Measurements from ENCODE around the gene NRCAM. TPM values are rescaled to one million over a fixed set of nuclear protein-coding genes. Genes with fewer than 3 reads are reported as not detected.

NRCAM gene
- total RNA-seq, 1 donor from 2014 or later: 0.14 TPM

GRCh38 chr7:108434010-108434409 lies 22.2 kb downstream of the NRCAM start:
- no peak for TF ChIP-seq CTCF (IDR thresholded peaks at IDR 0.05; ENCODE audit: borderline replicate concordance)
- Histone ChIP-seq H3K36me3 (no peaks in the 10 kb centered on the region), H3K27me3 (ENCODE audit: low read depth) (peaks cover 15% of the 10 kb centered on the region), H3K27ac (replicated peaks) (no peak overlapping the region), H3K4me1 (no peaks in the 10 kb centered on the region), H3K4me3 (no peak overlapping the region), H3K9me3 (replicated peaks) (no peaks in the 10 kb centered on the region)
- no peak for DNase-seq
- intact Hi-C loops (cut with micrococcal nuclease): no loop called here

- Histone ChIP-seq H3K9me3 (replicated peaks) (no peaks in the 10 kb centered on the region), H3K27me3 (ENCODE audit: low read depth) (peaks cover 26% of the 10 kb centered on the region), H3K27ac (replicated peaks) (no peak overlapping the region), H3K36me3 (no peaks in the 10 kb centered on the region), H3K4me3 (no peak overlapping the region), H3K4me1 (no peaks in the 10 kb centered on the region)
- DNase-seq: no peak
- intact Hi-C loops (cut with micrococcal nuclease): no loop called here
- no peak for TF ChIP-seq CTCF (IDR thresholded peaks at IDR 0.05; ENCODE audit: borderline replicate concordance)
These were observed 25.1 kb downstream of the NRCAM start for GRCh38 chr7:108431099-108431498.

GRCh38 chr7:108430664-108431063 lies 25.6 kb downstream of the NRCAM start:
- peaks cover 27% of the 10 kb centered on the region for H3K27me3 ChIP-seq (ENCODE audit: low read depth)
- TF ChIP-seq CTCF (IDR thresholded peaks at IDR 0.05; ENCODE audit: borderline replicate concordance): no peak

GRCh38 chr7:108427766-108428165 lies 28.5 kb downstream of the NRCAM start:
- Histone ChIP-seq H3K4me1 (no peaks in the 10 kb centered on the region), H3K27me3 (ENCODE audit: low read depth) (peaks cover 32% of the 10 kb centered on the region), H3K36me3 (no peaks in the 10 kb centered on the region), H3K27ac (replicated peaks) (no peak overlapping the region), H3K9me3 (replicated peaks) (no peaks in the 10 kb centered on the region), H3K4me3 (no peak overlapping the region)
- TF ChIP-seq CTCF (IDR thresholded peaks at IDR 0.05; ENCODE audit: borderline replicate concordance): no peak
- DNase-seq: no peak
- intact Hi-C loops (cut with micrococcal nuclease): no loop called here

More at GRCh38 chr7:108430664-108431063, 25.6 kb downstream of the NRCAM start:
- Histone ChIP-seq H3K27ac (replicated peaks) (no peak overlapping the region), H3K4me3 (no peak overlapping the region), H3K4me1 (no peaks in the 10 kb centered on the region), H3K36me3 (no peaks in the 10 kb centered on the region), H3K9me3 (replicated peaks) (no peaks in the 10 kb centered on the region)
- no peak for DNase-seq
- intact Hi-C loops (cut with micrococcal nuclease): no loop called here

- Histone ChIP-seq H3K27ac (replicated peaks) (no peak overlapping the region), H3K9me3 (replicated peaks) (no peaks in the 10 kb centered on the region), H3K36me3 (no peaks in the 10 kb centered on the region), H3K4me1 (no peaks in the 10 kb centered on the region), H3K27me3 (ENCODE audit: low read depth) (peaks cover 45% of the 10 kb centered on the region), H3K4me3 (no peak overlapping the region)
- no peak for TF ChIP-seq CTCF (IDR thresholded peaks at IDR 0.05; ENCODE audit: borderline replicate concordance)
- DNase-seq: no peak
- intact Hi-C loops (cut with micrococcal nuclease): no loop called here
These were observed 30.4 kb downstream of the NRCAM start for GRCh38 chr7:108425714-108426275.
